OCI-LY3 (cell line): ENCODE results near the gene MID2.

Experiments
- H2AFZ ChIP-seq: fragments of 200-600, 300-600 bp; shearing (Covaris generic); 2 replicates; pipeline ENCODE4 v1.6.0; 2014; ENCODE audit warnings: antibody characterized with exemption, low read depth, low read length
- H3K27ac ChIP-seq: fragments of 200-600, 300-600 bp; sonication (generic); 2 replicates; pipeline ENCODE4 v1.5.1; 2014; ENCODE audit warnings: mild to moderate bottlenecking, low read length, moderate library complexity, mixed read lengths
- H3K27me3 ChIP-seq: fragments of 200-600, 300-600 bp; sonication (generic); 2 replicates; pipeline ENCODE4 v1.6.1; 2014; ENCODE audit warnings: low read depth, low read length, mixed read lengths
- H3K36me3 ChIP-seq: fragments of 200-600, 300-600 bp; sonication (generic); replicated peaks from 2 replicates; pipeline ENCODE3; 2014; ENCODE audit warnings: low read depth, low read length, mixed read lengths
- H3K4me1 ChIP-seq: fragments of 300-600, 200-600 bp; sonication (generic); 2 replicates; pipeline ENCODE4 v1.6.1; 2014; ENCODE audit warnings: low read length, mixed read lengths
- H3K4me2 ChIP-seq: fragments of 200-600, 300-600 bp; sonication (generic); 2 replicates; pipeline ENCODE4 v1.6.1; 2014; ENCODE audit warnings: low read length, mixed read lengths
- H3K4me3 ChIP-seq: fragments of 300-600, 200-600 bp; sonication (generic); 2 replicates; pipeline ENCODE4 v1.5.1; 2014; ENCODE audit warnings: antibody characterized with exemption, mild to moderate bottlenecking, low read length, moderate library complexity
- H3K79me2 ChIP-seq: fragments of 300-600, 200-600 bp; shearing (Covaris generic); 2 replicates; pipeline ENCODE4 v1.6.1; 2014; ENCODE audit warnings: mild to moderate bottlenecking, low read length, mixed read lengths
- H3K9ac ChIP-seq: fragments of 300-600, 200-600 bp; shearing (Covaris generic); 2 replicates; pipeline ENCODE4 v1.6.0; 2014; ENCODE audit warnings: mild to moderate bottlenecking, low read length, moderate library complexity
- H3K9me3 ChIP-seq: fragments of 200-600, 300-600 bp; shearing (Covaris generic); 2 replicates; pipeline ENCODE4 v1.6.1; 2014; ENCODE audit warnings: low read length, mixed read lengths; ENCODE audit not compliant: insufficient read depth
- H4K20me1 ChIP-seq: fragments of 200-600, 300-600 bp; sonication (generic); 2 replicates; pipeline ENCODE4 v1.6.1; 2016; ENCODE audit warnings: low read length, mixed read lengths; ENCODE audit not compliant: insufficient read depth
- CTCF ChIP-seq: fragments of 200-600, 300-600 bp; sonication (generic); IDR thresholded peaks from 2 replicates; pipeline ENCODE4 v1.5.1; 2014; ENCODE audit warnings: antibody characterized with exemption, low read length, low read depth
- EZH2phosphoT487 ChIP-seq: fragments of 200-600 bp; shearing (Covaris generic); IDR thresholded peaks from 2 replicates; pipeline ENCODE4 v1.6.1; 2018; ENCODE audit warnings: antibody characterized with exemption, mixed run types, low read depth

The MID2 gene

GRCh38 chrX:107845625-107846024, 20.0 kb downstream of the MID2 start:
- H3K4me1 ChIP-seq: no peaks in the 10 kb centered on the region
- no peak overlapping the region for H3K27ac ChIP-seq
- H3K36me3 ChIP-seq: no peaks in the 10 kb centered on the region
- H2AFZ ChIP-seq: no peak overlapping the region
- H3K9ac ChIP-seq: no peak overlapping the region
- no peaks in the 10 kb centered on the region for H3K27me3 ChIP-seq
- H3K9me3 ChIP-seq: no peaks in the 10 kb centered on the region
- H3K4me2 ChIP-seq: no peak overlapping the region
- H3K79me2 ChIP-seq: no peaks in the 10 kb centered on the region
- TF ChIP-seq CTCF (no peak), EZH2phosphoT487 (no peak)
- no peak overlapping the region for H3K4me3 ChIP-seq
- no peaks in the 10 kb centered on the region for H4K20me1 ChIP-seq

- no peak overlapping the region for H3K27ac ChIP-seq
- no peak overlapping the region for H2AFZ ChIP-seq
- no peaks in the 10 kb centered on the region for H3K36me3 ChIP-seq
Measured at GRCh38 chrX:107848591-107848990, 22.9 kb downstream of the MID2 start.

GRCh38 chrX:107849747-107850421, 24.2 kb downstream of the MID2 start:
- no peak for TF ChIP-seq EZH2phosphoT487
- no peak for TF ChIP-seq CTCF
- no peaks in the 10 kb centered on the region for H4K20me1 ChIP-seq
- H3K27me3 ChIP-seq: no peaks in the 10 kb centered on the region
- no peaks in the 10 kb centered on the region for H3K79me2 ChIP-seq
- no peak overlapping the region for H3K9ac ChIP-seq
- no peaks in the 10 kb centered on the region for H3K9me3 ChIP-seq
- no peak overlapping the region for H2AFZ ChIP-seq
- no peaks in the 10 kb centered on the region for H3K4me1 ChIP-seq
- no peak overlapping the region for H3K4me2 ChIP-seq
- no peak overlapping the region for H3K4me3 ChIP-seq
- H3K27ac ChIP-seq: no peak overlapping the region
- no peaks in the 10 kb centered on the region for H3K36me3 ChIP-seq

More at GRCh38 chrX:107848591-107848990, 22.9 kb downstream of the MID2 start:
- H4K20me1 ChIP-seq: no peaks in the 10 kb centered on the region
- no peak overlapping the region for H3K4me2 ChIP-seq
- no peak overlapping the region for H3K4me3 ChIP-seq
- no peak overlapping the region for H3K9ac ChIP-seq
- TF ChIP-seq EZH2phosphoT487 (no peak), CTCF (no peak)
- no peaks in the 10 kb centered on the region for H3K79me2 ChIP-seq
- no peaks in the 10 kb centered on the region for H3K4me1 ChIP-seq
- H3K27me3 ChIP-seq: no peaks in the 10 kb centered on the region
- H3K9me3 ChIP-seq: no peaks in the 10 kb centered on the region

- no peaks in the 10 kb centered on the region for H3K27me3 ChIP-seq
- H3K4me3 ChIP-seq: no peak overlapping the region
- no peaks in the 10 kb centered on the region for H4K20me1 ChIP-seq
- no peaks in the 10 kb centered on the region for H3K4me1 ChIP-seq
- H3K9me3 ChIP-seq: no peaks in the 10 kb centered on the region
- no peaks in the 10 kb centered on the region for H3K79me2 ChIP-seq
- H3K9ac ChIP-seq: no peak overlapping the region
- TF ChIP-seq EZH2phosphoT487 (no peak), CTCF (no peak)
- H3K27ac ChIP-seq: no peak overlapping the region
- H3K4me2 ChIP-seq: no peak overlapping the region
- no peaks in the 10 kb centered on the region for H3K36me3 ChIP-seq
- H2AFZ ChIP-seq: no peak overlapping the region
Measured at GRCh38 chrX:107850422-107850765, 24.7 kb downstream of the MID2 start.
